Loucy (cell line): Measurements from ENCODE around the gene THAP10.

Experiments used
- H2AFZ ChIP-seq: fragments of 200-600 bp; sonication (generic); 2 replicates; pipeline ENCODE4 v1.6.0; 2016; ENCODE audit warnings: antibody characterized with exemption, mild to moderate bottlenecking, low read length, moderate library complexity
- H3F3A ChIP-seq: fragments of 200-600 bp; 2 replicates; pipeline ENCODE4 v1.6.0; 2016; ENCODE audit warnings: antibody characterized with exemption, low read depth, mild to moderate bottlenecking
- H3K27me3 ChIP-seq: fragments of 200-600 bp; sonication (generic); 2 replicates; pipeline ENCODE4 v1.6.1; 2014; ENCODE audit warnings: low read length, mild to moderate bottlenecking; ENCODE audit not compliant: insufficient read depth, poor library complexity, severe bottlenecking
- H3K36me3 ChIP-seq: fragments of 200-600 bp; sonication (generic); 2 replicates; pipeline ENCODE4 v1.6.1; 2016; ENCODE audit warnings: low read length; ENCODE audit not compliant: insufficient read depth
- H3K4me1 ChIP-seq: fragments of 200-600 bp; sonication (generic); 2 replicates; pipeline ENCODE4 v1.5.1; 2014; ENCODE audit warnings: low read length, mild to moderate bottlenecking; ENCODE audit not compliant: insufficient read depth, poor library complexity, severe bottlenecking
- H3K4me2 ChIP-seq: fragments of 200-600 bp; sonication (generic); 2 replicates; pipeline ENCODE4 v1.6.0; 2014; ENCODE audit warnings: antibody characterized with exemption, low read length, low read depth, mild to moderate bottlenecking; ENCODE audit not compliant: poor library complexity, severe bottlenecking
- H3K4me3 ChIP-seq: fragments of 200-600 bp; sonication (generic); 2 replicates; pipeline ENCODE4 v1.5.1; 2014; ENCODE audit warnings: low read length, mild to moderate bottlenecking, mixed read lengths; ENCODE audit not compliant: poor library complexity, severe bottlenecking
- H3K79me2 ChIP-seq: fragments of 200-600 bp; sonication (generic); 2 replicates; pipeline ENCODE4 v1.6.1; 2014; ENCODE audit warnings: low read length; ENCODE audit not compliant: insufficient read depth
- H3K9ac ChIP-seq: fragments of 200-600 bp; sonication (generic); 2 replicates; pipeline ENCODE4 v1.6.0; 2014; ENCODE audit warnings: mild to moderate bottlenecking, low read depth, low read length, moderate library complexity; ENCODE audit not compliant: poor library complexity, severe bottlenecking
- H3K9me2 ChIP-seq: fragments of 200-600 bp; sonication (generic); replicated peaks from 2 replicates; pipeline ENCODE4 v1.6.1; 2016; ENCODE audit warnings: low read depth, low read length, mixed read lengths
- H3K9me3 ChIP-seq: fragments of 200-600 bp; sonication (generic); 2 replicates; pipeline ENCODE4 v1.6.1; 2014; ENCODE audit warnings: mild to moderate bottlenecking, antibody characterized with exemption, low read length, low read depth; ENCODE audit not compliant: insufficient read depth
- H4K20me1 ChIP-seq: fragments of 200-600 bp; sonication (generic); 2 replicates; pipeline ENCODE4 v1.6.0; 2014; ENCODE audit warnings: antibody characterized with exemption, low read length, mild to moderate bottlenecking; ENCODE audit not compliant: insufficient read depth, poor library complexity, severe bottlenecking
- EZH2phosphoT487 ChIP-seq: fragments of 200-600 bp; IDR thresholded peaks from 2 replicates; pipeline ENCODE4 v1.6.1; 2018; ENCODE audit warnings: antibody characterized with exemption, mild to moderate bottlenecking, moderate library complexity, borderline replicate concordance
- TF ChIP-seq, protein P1 (sequence below): fragments of 200-600 bp; sonication (generic); conservative IDR thresholded peaks from 2 replicates; pipeline ENCODE4 v1.5.1; 2014; ENCODE audit warnings: mild to moderate bottlenecking, antibody characterized with exemption, low read length

The THAP10 gene

DNA sequence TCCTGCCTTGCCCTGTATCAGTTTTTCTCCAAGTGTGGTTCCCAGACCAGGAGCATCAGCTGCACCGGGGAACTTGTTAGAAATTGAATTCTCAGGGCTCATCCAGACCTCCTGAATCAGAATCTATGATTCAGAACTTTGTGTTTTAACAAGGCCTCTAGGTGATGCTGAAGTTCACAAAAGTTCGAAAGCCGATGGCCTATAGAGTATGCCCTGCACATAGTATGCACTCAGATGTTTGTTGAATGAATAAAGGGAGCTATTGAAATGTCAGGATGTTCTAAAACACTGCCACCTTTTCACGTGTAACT, 37.6 kb downstream of the THAP10 start:
- Histone ChIP-seq H3K36me3 (no peaks in the 10 kb centered on the region), H3K4me2 (peak overlapping the region; percentile 90), H3K27me3 (no peaks in the 10 kb centered on the region), H3K9me3 (no peaks in the 10 kb centered on the region), H3K79me2 (peaks cover 3% of the 10 kb centered on the region; the same call in 1 of the 2 replicates), H3F3A (no peaks in the 10 kb centered on the region), H2AFZ (peak overlapping the region; percentile 92), H3K4me1 (peaks cover 15% of the 10 kb centered on the region), H3K9me2 (no peaks in the 10 kb centered on the region), H4K20me1 (no peaks in the 10 kb centered on the region), H3K9ac (peak overlapping the region; percentile 66), H3K4me3 (peak overlapping the region; percentile 84)
- TF ChIP-seq EZH2phosphoT487: no peak
- TF ChIP-seq, protein P1, sequence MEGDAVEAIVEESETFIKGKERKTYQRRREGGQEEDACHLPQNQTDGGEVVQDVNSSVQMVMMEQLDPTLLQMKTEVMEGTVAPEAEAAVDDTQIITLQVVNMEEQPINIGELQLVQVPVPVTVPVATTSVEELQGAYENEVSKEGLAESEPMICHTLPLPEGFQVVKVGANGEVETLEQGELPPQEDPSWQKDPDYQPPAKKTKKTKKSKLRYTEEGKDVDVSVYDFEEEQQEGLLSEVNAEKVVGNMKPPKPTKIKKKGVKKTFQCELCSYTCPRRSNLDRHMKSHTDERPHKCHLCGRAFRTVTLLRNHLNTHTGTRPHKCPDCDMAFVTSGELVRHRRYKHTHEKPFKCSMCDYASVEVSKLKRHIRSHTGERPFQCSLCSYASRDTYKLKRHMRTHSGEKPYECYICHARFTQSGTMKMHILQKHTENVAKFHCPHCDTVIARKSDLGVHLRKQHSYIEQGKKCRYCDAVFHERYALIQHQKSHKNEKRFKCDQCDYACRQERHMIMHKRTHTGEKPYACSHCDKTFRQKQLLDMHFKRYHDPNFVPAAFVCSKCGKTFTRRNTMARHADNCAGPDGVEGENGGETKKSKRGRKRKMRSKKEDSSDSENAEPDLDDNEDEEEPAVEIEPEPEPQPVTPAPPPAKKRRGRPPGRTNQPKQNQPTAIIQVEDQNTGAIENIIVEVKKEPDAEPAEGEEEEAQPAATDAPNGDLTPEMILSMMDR: peak; percentile 46

DNA sequence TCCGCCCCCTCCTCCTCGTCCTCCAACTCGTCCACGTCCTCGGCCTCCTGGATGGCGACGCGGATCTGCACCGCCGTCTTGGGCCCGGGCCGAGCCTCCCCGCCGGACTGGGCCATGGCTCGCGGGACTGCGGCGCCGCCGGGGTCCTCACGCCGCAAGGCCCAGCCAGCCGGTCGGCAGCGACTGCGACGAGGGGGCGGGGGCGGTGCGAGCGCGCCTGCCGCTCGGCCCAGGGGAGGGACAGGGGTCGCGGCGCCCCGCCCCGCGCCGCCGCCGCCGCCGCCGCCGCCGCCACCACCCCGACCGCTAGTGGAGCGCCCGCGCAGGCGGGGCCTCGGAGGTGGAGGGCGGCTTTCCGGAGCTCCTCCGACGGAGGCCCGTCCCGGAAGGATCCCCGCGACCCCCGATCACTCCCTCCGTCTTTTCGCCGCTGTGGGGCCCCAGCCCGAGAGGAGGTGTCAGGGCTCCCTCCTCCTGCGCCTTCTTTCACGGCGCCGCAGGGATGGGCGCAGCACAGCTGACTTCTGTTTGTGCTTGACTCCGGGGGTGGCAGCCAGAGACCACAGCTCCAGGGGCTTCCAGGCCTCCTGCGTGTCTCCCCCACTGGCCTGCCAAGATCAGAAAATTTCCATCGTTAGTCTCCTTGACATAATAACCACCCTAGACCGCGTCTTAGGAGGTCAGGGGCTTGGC, 38.1 kb downstream of the THAP10 start, which contains the start of gene LARP6:
LARP6 (minus strand) TSS at position 185 of the 693 bp plus-strand sequence; CDS start at position 116, 69 bp downstream.
- H3K9me3 ChIP-seq: no peaks in the 10 kb centered on the region
- no peaks in the 10 kb centered on the region for H3K9me2 ChIP-seq
- H3K4me3 ChIP-seq: peak within 1 kb of the TSS; percentile 84
- H4K20me1 ChIP-seq: no peaks in the 10 kb centered on the region
- H3K9ac ChIP-seq: peak within 1 kb of the TSS; percentile 66
- TF ChIP-seq, protein P1: no peak
- TF ChIP-seq EZH2phosphoT487: no peak
- H3K4me1 ChIP-seq: peaks cover 15% of the 10 kb centered on the region
- peaks cover 3% of the 10 kb centered on the region; the same call in 1 of the 2 replicates for H3K79me2 ChIP-seq
- H3K4me2 ChIP-seq: peak within 1 kb of the TSS; percentile 90
- no peaks in the 10 kb centered on the region for H3K27me3 ChIP-seq
- peak within 1 kb of the TSS; percentile 92 for H2AFZ ChIP-seq
- H3F3A ChIP-seq: no peaks in the 10 kb centered on the region
- H3K36me3 ChIP-seq: no peaks in the 10 kb centered on the region

DNA sequence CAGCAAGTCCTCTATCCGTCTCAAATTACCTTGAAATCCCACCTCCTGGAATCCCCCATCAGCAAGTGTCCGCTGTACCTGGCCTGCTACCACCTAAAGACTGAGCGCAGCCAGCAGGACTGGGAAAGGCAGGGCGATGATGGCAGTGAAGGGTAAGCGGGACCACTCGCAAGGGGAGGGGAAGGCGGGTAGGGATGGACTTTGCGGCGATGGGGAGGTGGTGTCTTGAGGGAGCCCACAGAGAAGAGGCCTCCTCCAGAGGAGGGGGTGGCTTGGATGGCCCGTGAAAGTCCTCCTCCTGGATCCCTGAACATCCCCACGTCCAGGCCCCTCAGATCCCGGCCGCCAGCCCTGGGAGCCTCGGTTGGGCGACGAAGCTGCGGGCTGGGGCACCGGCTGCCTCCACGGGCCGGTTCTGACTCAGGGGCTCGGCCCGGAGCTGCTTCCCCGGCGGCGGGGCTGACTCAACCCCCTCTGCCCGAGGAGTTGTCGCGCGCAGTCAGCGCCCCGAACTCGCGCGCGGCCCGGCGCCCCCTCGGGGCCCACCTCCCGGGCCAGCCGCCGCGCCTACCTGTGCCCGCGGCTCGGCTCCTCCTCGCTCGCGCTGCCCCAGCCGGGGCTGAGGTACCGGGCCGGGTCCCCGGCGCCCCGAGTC, 38.8 kb downstream of the THAP10 start:
- H3F3A ChIP-seq: no peaks in the 10 kb centered on the region
- H3K79me2 ChIP-seq: peaks cover 3% of the 10 kb centered on the region; the same call in 1 of the 2 replicates
- peak overlapping the region; percentile 72; the same call in 1 of the 2 replicates for H2AFZ ChIP-seq

More for the DNA sequence above, 38.8 kb downstream of the THAP10 start:
- H3K27me3 ChIP-seq: no peaks in the 10 kb centered on the region
- H3K36me3 ChIP-seq: no peaks in the 10 kb centered on the region
- H3K9ac ChIP-seq: peak overlapping the region; percentile 60
- H3K4me2 ChIP-seq: peak overlapping the region; percentile 78
- H3K9me3 ChIP-seq: no peaks in the 10 kb centered on the region
- H3K4me3 ChIP-seq: peak overlapping the region; percentile 84
- no peaks in the 10 kb centered on the region for H3K9me2 ChIP-seq
- TF ChIP-seq, protein P1: no peak
- TF ChIP-seq EZH2phosphoT487: no peak
- H4K20me1 ChIP-seq: no peaks in the 10 kb centered on the region
- H3K4me1 ChIP-seq: peaks cover 15% of the 10 kb centered on the region
